A549 (cell line): ENCODE results near the gene SACM1L. TPM values are rescaled to one million over a fixed set of nuclear protein-coding genes. Genes with fewer than 3 reads are reported as not detected.

Experiments
- ATAC-seq, 2 experiments: fragments of 200-7000 bp in 1 of 2; fragments of >200 bp in 1 of 2; cut with Nextera tagmentation in 1 of 2; cut with Tn5 transposase in 1 of 2; 3 replicates each; pipeline versions ENCODE4 v1.8.0 to v1.9.1; 2018 to 2020; ENCODE audit warnings: mild to moderate bottlenecking in 1 of 2, moderate library complexity in 1 of 2
- CTCF ChIA-PET: fragments of 300-600 bp; sonication (Branson Sonifier 250); formaldehyde crosslinking; extraction: SDS; loops from one replicate; lab custom pipeline; 2021; ENCODE audit warnings: antibody characterized with exemption, inconsistent platforms; lab: Yijun Ruan, JAX
- POLR2A ChIA-PET: fragments of 350-600 bp; formaldehyde crosslinking; extraction: SDS; loops from one replicate; lab custom pipeline; 2021; ENCODE audit warnings: antibody characterized with exemption, inconsistent platforms; lab: Yijun Ruan, JAX
- DNase-seq, 2 experiments: peaks; one replicate each; pipeline versions ENCODE4 v3.0.0 to v3.0.0-alpha.2; 2011 to 2016; ENCODE audit warnings: low read depth in 1 of 2, low spot score in 1 of 2
- FAIRE-seq: peaks from 2 replicates; lab custom pipeline; 2011; peaks lifted over from hg19 to GRCh38; lab: Jason Lieb, UNC
- H3K27ac ChIP-seq, 2 experiments: fragments of >200 bp; sonication (Bioruptor Twin); formaldehyde crosslinking; 3 replicates each; pipeline ENCODE4 v1.5.1; 2016 to 2017
- H3K4me1 ChIP-seq: fragments of >200 bp; sonication (Bioruptor Twin); formaldehyde crosslinking; 3 replicates; pipeline ENCODE4 v1.6.1; 2016
- H3K4me2 ChIP-seq: fragments of >200 bp; sonication (Bioruptor Twin); formaldehyde crosslinking; 3 replicates; pipeline ENCODE4 v1.6.1; 2016
- H3K4me3 ChIP-seq: fragments of >200 bp; sonication (Bioruptor Twin); formaldehyde crosslinking; 3 replicates; pipeline ENCODE4 v1.5.1; 2016
- H3K9me3 ChIP-seq: fragments of >200 bp; sonication (Bioruptor Twin); formaldehyde crosslinking; 3 replicates; pipeline ENCODE4 v1.6.1; 2016
- CEBPB ChIP-seq, 2 experiments: fragments of >200 bp in 1 of 2; sonication (Bioruptor Twin) in 1 of 2; formaldehyde crosslinking in 1 of 2; IDR thresholded peaks; 2 replicates each; pipeline ENCODE4 v1.6.1; 2012 to 2016
- CHD2 ChIP-seq: fragments of 150-350 bp; IDR thresholded peaks from 2 replicates; pipeline ENCODE4 v1.6.1; 2014; ENCODE audit warnings: low read length; ENCODE audit not compliant: partially characterized antibody
- CTCF ChIP-seq: fragments of >200 bp; sonication (Bioruptor Twin); formaldehyde crosslinking; IDR thresholded peaks from 3 replicates; pipeline ENCODE4 v1.5.1; 2016
- ESRRA ChIP-seq: fragments of 150-350 bp; IDR thresholded peaks from 2 replicates; pipeline ENCODE4 v1.6.1; 2014; ENCODE audit warnings: mild to moderate bottlenecking, low read length, borderline replicate concordance
- FOSL2 ChIP-seq, 2 experiments: fragments of 450-650 bp in 1 of 2; fragments of >200 bp in 1 of 2; sonication (Bioruptor Twin) in 1 of 2; formaldehyde crosslinking; IDR thresholded peaks; 2 replicates each; pipeline versions ENCODE4 v1.5.0 to v1.6.1; 2016 to 2020; ENCODE audit warnings: mild to moderate bottlenecking in 1 of 2, moderate library complexity in 1 of 2
- HEYL ChIP-seq: fragments of 250-450 bp; sonication (Bioruptor Pico); IDR thresholded peaks from 2 replicates; pipeline ENCODE4 v1.8.0; 2021; ENCODE audit warnings: mild to moderate bottlenecking, moderate library complexity
- HOXA7 ChIP-seq: fragments of 250-450 bp; sonication (Bioruptor Pico); IDR thresholded peaks from 2 replicates; pipeline ENCODE4 v1.5.0; 2020; ENCODE audit warnings: mild to moderate bottlenecking, moderate library complexity
- JUN ChIP-seq, 2 experiments: fragments of >200 bp; sonication (Bioruptor Twin); formaldehyde crosslinking; IDR thresholded peaks; 2 replicates in 1 of 2; 3 replicates in 1 of 2; pipeline ENCODE4 v1.6.1; 2016 to 2017
- MYC ChIP-seq: IDR thresholded peaks from 2 replicates; pipeline ENCODE4 v1.6.1; 2012; ENCODE audit warnings: mild to moderate bottlenecking, inconsistent platforms, low read length, improper control_type of control experiment, borderline replicate concordance
- NPAS2 ChIP-seq: fragments of 250-450 bp; sonication (Bioruptor Pico); IDR thresholded peaks from 2 replicates; pipeline ENCODE4 v1.8.0; 2022; ENCODE audit warnings: mild to moderate bottlenecking, moderate library complexity, borderline replicate concordance
- PHF8 ChIP-seq: fragments of 200-600 bp; sonication (generic); IDR thresholded peaks from 2 replicates; pipeline ENCODE4 v1.6.1; 2016; ENCODE audit warnings: low read depth, mild to moderate bottlenecking, antibody characterized with exemption, moderate library complexity, borderline replicate concordance
- RAD21 ChIP-seq, 2 experiments: fragments of >200 bp in 1 of 2; sonication (Bioruptor Twin) in 1 of 2; formaldehyde crosslinking in 1 of 2; IDR thresholded peaks in 1 of 2; conservative IDR thresholded peaks in 1 of 2; 2 replicates in 1 of 2; 3 replicates in 1 of 2; pipeline ENCODE4 v1.6.1; 2012 to 2018; ENCODE audit warnings: inconsistent platforms in 1 of 2
- RCOR1 ChIP-seq: fragments of 150-350 bp; IDR thresholded peaks from 2 replicates; pipeline ENCODE4 v1.6.1; 2014; ENCODE audit warnings: antibody characterized with exemption, low read length, low read depth
- REST ChIP-seq: fragments of 200-600 bp; sonication (generic); IDR thresholded peaks from 2 replicates; pipeline ENCODE4 v1.6.1; 2016; ENCODE audit warnings: antibody characterized with exemption, mild to moderate bottlenecking, moderate library complexity
- SREBF2 ChIP-seq: fragments of 450-650 bp; IDR thresholded peaks from 2 replicates; pipeline ENCODE4 v1.6.1; 2014; ENCODE audit warnings: mild to moderate bottlenecking, moderate library complexity
- TFCP2L1 ChIP-seq: fragments of 250-450 bp; sonication (Bioruptor Pico); IDR thresholded peaks from 2 replicates; pipeline ENCODE4 v1.5.0; 2021; ENCODE audit warnings: mild to moderate bottlenecking
- TP53 ChIP-seq: fragments of 250-450 bp; sonication (Bioruptor Pico); IDR thresholded peaks from 2 replicates; pipeline ENCODE4 v1.5.0; 2021; ENCODE audit warnings: mild to moderate bottlenecking, moderate library complexity
- ZFP36 ChIP-seq: fragments of 450-650 bp; IDR thresholded peaks from 2 replicates; pipeline ENCODE4 v1.6.1; 2014; ENCODE audit warnings: borderline replicate concordance; ENCODE audit not compliant: partially characterized antibody
- WGBS: methylation state at CpG from one replicate; pipeline ENCODE4 v1.1.6; 2017; ENCODE audit errors: missing lambda C conversion rate; 5-methylcytosine and 5-hydroxymethylcytosine counted together
- polyA plus RNA-seq, 4 experiments: library from polyadenylated mRNA; depleted of rRNA in 3 of 4; stranded (reverse); fragments of >200 nt; fragmentation: RNase III in 1 of 4; extraction: RNeasy Plus Mini Kit Qiagen cat#74134 plus additional on column Dnase treatment in 1 of 4; gene quantifications; 2 replicates in 3 of 4; 3 replicates in 1 of 4; pipeline ENCODE4 v1.2.3, GENCODE V29; 2011 to 2017

SACM1L gene
- polyA plus RNA-seq, 2 of the 4 experiments (the other 2 are of a cell fraction) = 21.1 to 27.8 TPM

- DNase-seq (no peak), ATAC-seq (no peak), FAIRE-seq (no peak)
- no peak for TF ChIP-seq RAD21 (conservative IDR thresholded peaks at IDR 0.05 in 1 of 2, IDR thresholded peaks at IDR 0.05 in 1 of 2)
- no peak for TF ChIP-seq CEBPB (IDR thresholded peaks at IDR 0.05)
- TF ChIP-seq FOSL2 (IDR thresholded peaks at IDR 0.05) = no peak
- TF ChIP-seq FOSL2 (CRISPR knock-in tag; IDR thresholded peaks at IDR 0.05) = peak; percentile 63; the same call in 1 of the 2 replicates
- peak; percentile 98 for TF ChIP-seq ZFP36
- H3K4me3 ChIP-seq = no peak overlapping the region
- ChIA-PET POLR2A (no interaction called here), CTCF (interaction anchor here (1.7 kb wide), 1 partner anchor 10 kb away, joined by 4 read pairs; no protein-coding TSS in a partner anchor)
- WGBS = 60% methylated on average over 1 of the region's 1 CpG
- no peaks in the 10 kb centered on the region for H3K9me3 ChIP-seq
- peak overlapping the region; percentile 74 for H3K4me2 ChIP-seq
- H3K4me1 ChIP-seq = peaks cover 95% of the 10 kb centered on the region
- H3K27ac ChIP-seq = peak overlapping the region; percentile 60 to 92
Observed at GRCh38 chr3:45640091-45640507, 49.1 kb upstream of the SACM1L start.

- H3K9me3 ChIP-seq = no peaks in the 10 kb centered on the region
- ATAC-seq (no peak), FAIRE-seq (no peak), DNase-seq (no peak)
- WGBS = 18% methylated on average over 4 of the region's 4 CpGs
- CTCF ChIA-PET = interaction anchor here (1.7 kb wide), 1 partner anchor 11 kb away, joined by 4 read pairs; no protein-coding TSS in a partner anchor
- H3K4me1 ChIP-seq = peaks cover 96% of the 10 kb centered on the region
- POLR2A ChIA-PET = no interaction called here
- peak overlapping the region; percentile 74 for H3K4me2 ChIP-seq
- H3K4me3 ChIP-seq = no peak overlapping the region
- TF ChIP-seq HOXA7 (CRISPR knock-in tag) = no peak
- TF ChIP-seq JUN (IDR thresholded peaks at IDR 0.05) = no peak
- TF ChIP-seq REST = no peak
- TF ChIP-seq ESRRA = no peak
- no peak for TF ChIP-seq CHD2
- TF ChIP-seq CTCF = no peak
- no peak for TF ChIP-seq RCOR1
- TF ChIP-seq PHF8 = no peak
- no peak for TF ChIP-seq TP53
- no peak for TF ChIP-seq ZFP36
- no peak for TF ChIP-seq MYC
- TF ChIP-seq NPAS2 = no peak
- no peak for TF ChIP-seq TFCP2L1 (CRISPR knock-in tag)
- no peak for TF ChIP-seq HEYL (CRISPR knock-in tag)
- no peak for TF ChIP-seq SREBF2
- peak overlapping the region; percentile 60 to 92 for H3K27ac ChIP-seq
Observed at GRCh38 chr3:45640724-45641361, 48.4 kb upstream of the SACM1L start.
